SK-N-SH (cell line): ENCODE measurements around the gene HOMER1. TPM values are rescaled to one million over a fixed set of nuclear protein-coding genes. Genes with fewer than 3 reads are reported as not detected.
A peak's percentile ranks its signal among the peaks of the same experiment; 100 is the strongest.

Experiments used
- CTCF ChIA-PET: fragments of 300-600, 350-600 bp; formaldehyde crosslinking; extraction: SDS; loops from one replicate; lab custom pipeline; 2021; lab: Yijun Ruan, JAX
- POLR2A ChIA-PET: fragments of 350-600 bp; sonication (Branson Sonifier 250); formaldehyde crosslinking; extraction: SDS; loops from one replicate; lab custom pipeline; 2020; ENCODE audit warnings: antibody characterized with exemption, inconsistent platforms; lab: Yijun Ruan, JAX
- DNase-seq: peaks from one replicate; pipeline ENCODE4 v3.0.0; 2012
- H2AFZ ChIP-seq: fragments of 200-600 bp; sonication (generic); 2 replicates; pipeline ENCODE4 v1.8.1; 2016; ENCODE audit warnings: antibody characterized with exemption, mild to moderate bottlenecking, low read depth
- H3F3A ChIP-seq: fragments of 200-600 bp; sonication (generic); replicated peaks from 2 replicates; pipeline ENCODE3; 2016; ENCODE audit warnings: antibody characterized with exemption, mild to moderate bottlenecking; ENCODE audit not compliant: insufficient read depth
- H3K27ac ChIP-seq, 2 experiments: fragments of 200-500 bp in 1 of 2; fragments of 200-600 bp in 1 of 2; sonication (Bioruptor generic) in 1 of 2; sonication (generic), shearing (Covaris generic) in 1 of 2; 2 replicates each; pipeline versions ENCODE4 v1.5.1 to v1.6.1; 2014 to 2016; ENCODE audit warnings: low read depth in 2 of 2, inconsistent platforms in 1 of 2, low read length in 1 of 2, mild to moderate bottlenecking in 1 of 2, mixed read lengths in 1 of 2
- H3K27me3 ChIP-seq: fragments of 200-600 bp; sonication (generic), shearing (Covaris generic); 2 replicates; pipeline ENCODE4 v1.6.1; 2016; ENCODE audit warnings: mixed run types; ENCODE audit not compliant: insufficient read depth
- H3K36me3 ChIP-seq, 2 experiments: fragments of 200-500 bp in 1 of 2; fragments of 200-600 bp in 1 of 2; sonication (Bioruptor generic) in 1 of 2; sonication (generic) in 1 of 2; replicated peaks in 1 of 2; 2 replicates each; pipeline versions ENCODE3 to v1.5.1; 2014 to 2016; ENCODE audit warnings: low read length in 1 of 2, mild to moderate bottlenecking in 1 of 2; ENCODE audit not compliant: insufficient read depth in 2 of 2, control insufficient read depth in 1 of 2
- H3K4me1 ChIP-seq, 2 experiments: fragments of 200-500 bp in 1 of 2; fragments of 200-600 bp in 1 of 2; sonication (Bioruptor generic) in 1 of 2; sonication (generic), shearing (Covaris generic) in 1 of 2; 2 replicates each; pipeline versions ENCODE4 v1.5.1 to v1.6.1; 2014 to 2016; ENCODE audit warnings: low read depth in 1 of 2, low read length in 1 of 2, mixed run types in 1 of 2; ENCODE audit not compliant: insufficient read depth in 2 of 2, control insufficient read depth in 1 of 2
- H3K4me2 ChIP-seq: fragments of 200-600 bp; sonication (generic), shearing (Covaris generic); 2 replicates; pipeline ENCODE4 v1.6.1; 2017; ENCODE audit warnings: mixed run types
- H3K4me3 ChIP-seq, 2 experiments: fragments of 200-500 bp in 1 of 2; fragments of 200-600 bp in 1 of 2; sonication (Bioruptor generic) in 1 of 2; sonication (generic), shearing (Covaris generic) in 1 of 2; 2 replicates each; pipeline versions ENCODE4 v1.5.1 to v1.8.1; 2014 to 2016; ENCODE audit warnings: low read depth in 2 of 2, inconsistent platforms in 1 of 2, low read length in 1 of 2, mild to moderate bottlenecking in 1 of 2, mixed read lengths in 1 of 2, moderate library complexity in 1 of 2
- H3K79me2 ChIP-seq: fragments of 200-600 bp; sonication (generic); 2 replicates; pipeline ENCODE4 v1.8.1; 2017; ENCODE audit warnings: mild to moderate bottlenecking; ENCODE audit not compliant: insufficient read depth
- H3K9ac ChIP-seq: fragments of 200-600 bp; sonication (generic); 2 replicates; pipeline ENCODE4 v1.6.1; 2017; ENCODE audit warnings: mixed run types
- H3K9me2 ChIP-seq: fragments of 200-600 bp; sonication (generic); 2 replicates; pipeline ENCODE4 v1.6.1; 2017; ENCODE audit warnings: mixed run types
- H3K9me3 ChIP-seq: fragments of 200-600 bp; sonication (generic); 2 replicates; pipeline ENCODE4 v1.6.1; 2017; ENCODE audit warnings: mixed run types, mild to moderate bottlenecking, moderate library complexity
- H4K20me1 ChIP-seq: fragments of 200-600 bp; sonication (generic); 2 replicates; pipeline ENCODE4 v1.6.1; 2017; ENCODE audit warnings: mild to moderate bottlenecking, mixed run types; ENCODE audit not compliant: insufficient read depth
- CTCF ChIP-seq: fragments of 200-600 bp; sonication (generic); IDR thresholded peaks from 2 replicates; pipeline ENCODE4 v1.6.1; 2017; ENCODE audit warnings: antibody characterized with exemption, mild to moderate bottlenecking, moderate library complexity
- ELF1 ChIP-seq: IDR thresholded peaks from 2 replicates; pipeline ENCODE4 v1.4.0; 2012
- FOSL2 ChIP-seq: IDR thresholded peaks from 2 replicates; pipeline ENCODE4 v1.4.0; 2012; ENCODE audit warnings: low read depth, mild to moderate bottlenecking, moderate library complexity, borderline replicate concordance
- GABPA ChIP-seq: IDR thresholded peaks from 2 replicates; pipeline ENCODE4 v1.4.0; 2012; ENCODE audit warnings: low read depth, mild to moderate bottlenecking
- GATA2 ChIP-seq: sonication (generic); formaldehyde crosslinking; IDR thresholded peaks from 2 replicates; pipeline ENCODE4 v1.5.0; 2020; ENCODE audit warnings: mild to moderate bottlenecking, missing genetic modification reagents
- JUND ChIP-seq: IDR thresholded peaks from 2 replicates; pipeline ENCODE4 v1.4.0; 2012
- POLR2AphosphoS5 ChIP-seq: IDR thresholded peaks from 2 replicates; pipeline ENCODE4 v1.6.1; 2012; ENCODE audit warnings: low read depth, low read length
- RAD21 ChIP-seq: IDR thresholded peaks from 2 replicates; pipeline ENCODE4 v1.6.1; 2012; ENCODE audit warnings: mild to moderate bottlenecking, low read length
- REST ChIP-seq: IDR thresholded peaks from 2 replicates; pipeline ENCODE4 v1.6.1; 2012; ENCODE audit warnings: mild to moderate bottlenecking, low read depth, low read length, moderate library complexity
- SIN3A ChIP-seq: IDR thresholded peaks from 2 replicates; pipeline ENCODE4 v1.6.1; 2012; ENCODE audit warnings: low read depth, mild to moderate bottlenecking, low read length, moderate library complexity, borderline replicate concordance
- SMC3 ChIP-seq: IDR thresholded peaks from 2 replicates; pipeline ENCODE4 v1.6.1; 2012; ENCODE audit warnings: low read depth, low read length, improper control_type of control experiment
- TEAD4 ChIP-seq: IDR thresholded peaks from 2 replicates; pipeline ENCODE4 v1.4.0; 2012; ENCODE audit warnings: mild to moderate bottlenecking, borderline replicate concordance; ENCODE audit not compliant: insufficient read depth
- YY1 ChIP-seq: IDR thresholded peaks from 2 replicates; pipeline ENCODE4 v1.4.0; 2012; ENCODE audit warnings: low read depth, mild to moderate bottlenecking
- WGBS: methylation state at CpG from one replicate; pipeline ENCODE4 v1.1.6; 2017; ENCODE audit warnings: low lambda C conversion rate; 5-methylcytosine and 5-hydroxymethylcytosine counted together
- polyA plus RNA-seq, 3 experiments: library from polyadenylated mRNA; depleted of rRNA; stranded (reverse); fragments of >200 nt; gene quantifications; 2 replicates each; pipeline ENCODE4 v1.2.3, GENCODE V29; 2012
- TF ChIP-seq, protein P1 (sequence below): IDR thresholded peaks from 2 replicates; pipeline ENCODE4; 2012

The HOMER1 gene
- polyA plus RNA-seq, 1 of the 3 experiments (the other 2 are of a cell fraction) = 2.2 TPM

DNA sequence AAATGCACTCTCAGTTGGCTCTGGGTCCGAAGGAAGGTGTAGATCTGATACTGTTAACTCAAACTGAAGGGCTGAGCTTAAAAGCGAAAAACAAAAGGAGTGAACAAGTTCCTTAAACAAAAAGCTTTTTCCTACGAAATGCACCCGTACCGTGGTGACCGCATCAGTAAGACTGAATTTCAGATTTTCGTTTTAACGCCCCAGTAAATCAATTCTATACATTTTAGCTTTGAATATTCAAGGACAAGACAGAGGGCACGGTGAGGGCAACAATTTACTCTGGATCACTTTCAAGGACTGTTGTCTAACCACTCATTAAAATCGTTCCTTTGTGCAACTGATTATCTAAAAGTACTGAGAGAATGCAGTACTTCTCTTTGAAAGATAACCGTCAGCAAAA, 1.9 kb downstream of the HOMER1 start:
- ChIA-PET POLR2A (no interaction called here), CTCF (interaction anchor here (1.0 to 2.6 kb wide), 5 partner anchors 11 to 489 kb away, joined by 3 to 10 read pairs (median 4); no protein-coding TSS in a partner anchor)
- Histone ChIP-seq H3K4me1 (peaks cover 13 to 22% of the 10 kb centered on the region in 2 experiments; a peak in 3 of 4 replicates), H3K9me2 (no peaks in the 10 kb centered on the region), H3K79me2 (peaks cover 42% of the 10 kb centered on the region), H3F3A (peaks cover 6% of the 10 kb centered on the region), H4K20me1 (no peaks in the 10 kb centered on the region), H3K9ac (peak overlapping the region; percentile 77; the same call in 1 of the 2 replicates), H3K4me2 (peak overlapping the region; percentile 95), H3K9me3 (no peaks in the 10 kb centered on the region), H3K36me3 (no peaks in the 10 kb centered on the region), H2AFZ (peak overlapping the region; percentile 92), H3K27me3 (no peaks in the 10 kb centered on the region), H3K4me3 (peak overlapping the region; percentile 74 to 88), H3K27ac (no peak overlapping the region)
- WGBS = 14% methylated on average over 11 of the region's 11 CpGs
- DNase-seq = no peak
- TF ChIP-seq ELF1 = no peak
- TF ChIP-seq CTCF = no peak
- TF ChIP-seq REST = no peak
- no peak for TF ChIP-seq GATA2 (CRISPR knock-in tag)
- TF ChIP-seq JUND = no peak
- TF ChIP-seq RAD21 = no peak
- TF ChIP-seq GABPA = no peak
- no peak for TF ChIP-seq TEAD4
- no peak for TF ChIP-seq SMC3
- TF ChIP-seq, protein P1, sequence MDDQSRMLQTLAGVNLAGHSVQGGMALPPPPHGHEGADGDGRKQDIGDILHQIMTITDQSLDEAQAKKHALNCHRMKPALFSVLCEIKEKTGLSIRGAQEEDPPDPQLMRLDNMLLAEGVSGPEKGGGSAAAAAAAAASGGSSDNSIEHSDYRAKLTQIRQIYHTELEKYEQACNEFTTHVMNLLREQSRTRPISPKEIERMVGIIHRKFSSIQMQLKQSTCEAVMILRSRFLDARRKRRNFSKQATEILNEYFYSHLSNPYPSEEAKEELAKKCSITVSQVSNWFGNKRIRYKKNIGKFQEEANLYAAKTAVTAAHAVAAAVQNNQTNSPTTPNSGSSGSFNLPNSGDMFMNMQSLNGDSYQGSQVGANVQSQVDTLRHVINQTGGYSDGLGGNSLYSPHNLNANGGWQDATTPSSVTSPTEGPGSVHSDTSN = no peak
- TF ChIP-seq SIN3A = no peak
- TF ChIP-seq POLR2AphosphoS5 = no peak
- no peak for TF ChIP-seq FOSL2
- TF ChIP-seq YY1 = no peak
